SK-N-MC (cell line): Measurements from ENCODE around the gene RAB40B.

Source experiments
- EZH2 ChIP-seq: fragments of 200-600 bp; sonication (generic); IDR thresholded peaks from one replicate; pipeline ENCODE4 v1.6.1; 2017; ENCODE audit warnings: antibody characterized with exemption
- POLR2AphosphoS5 ChIP-seq: IDR thresholded peaks from 2 replicates; pipeline ENCODE4 v1.6.1; 2012; ENCODE audit warnings: mild to moderate bottlenecking, low read depth, low read length, borderline replicate concordance

DNA sequence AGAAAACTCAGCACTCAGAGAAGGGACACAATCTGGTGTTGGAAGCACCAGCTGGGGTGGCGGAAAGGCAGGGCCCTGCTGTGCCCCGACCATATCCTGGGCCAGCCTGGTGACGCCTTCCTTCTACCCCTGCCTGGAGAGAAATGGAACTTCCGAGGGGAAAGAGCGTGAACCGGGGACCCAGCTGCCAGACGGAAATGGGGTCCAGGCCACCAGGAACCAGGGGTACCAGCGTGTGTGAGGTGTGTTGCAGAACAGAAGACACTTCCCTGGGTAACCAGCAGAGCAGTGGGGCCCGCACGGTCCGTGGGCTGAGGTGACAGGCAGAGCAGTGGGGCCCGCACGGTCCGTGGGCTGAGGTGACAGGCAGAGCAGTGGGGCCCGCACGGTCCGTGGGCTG, 6.8 kb downstream of the RAB40B start:
- TF ChIP-seq EZH2 (no peak), POLR2AphosphoS5 (no peak)
